ENCODE measurements around the gene BLACAT1.
"Not testable (repeated sequence)": the region's sequence is repeated elsewhere in the genome, so short reads cannot be mapped to it uniquely, and the experiment has no call there.

Gene BLACAT1

GRCh38 chr1:205406252-205406651, 49.6 kb downstream of the BLACAT1 start:
- not testable (repeated sequence) for DNase-seq

Measured in GF-D8 (cell line).